HG02678 (cell line): Measurements from ENCODE around the gene AGRN.
"Not testable (repeated sequence)": the region's sequence is repeated elsewhere in the genome, so short reads cannot be mapped to it uniquely, and the experiment has no call there.

Source experiments
- ATAC-seq: cut with Tn5 transposase; IDR thresholded peaks from one replicate; pipeline ENCODE4 v1.9.1; 2021; ENCODE audit warnings: mild to moderate bottlenecking, moderate library complexity; ENCODE audit not compliant: unreplicated experiment

Gene AGRN

DNA sequence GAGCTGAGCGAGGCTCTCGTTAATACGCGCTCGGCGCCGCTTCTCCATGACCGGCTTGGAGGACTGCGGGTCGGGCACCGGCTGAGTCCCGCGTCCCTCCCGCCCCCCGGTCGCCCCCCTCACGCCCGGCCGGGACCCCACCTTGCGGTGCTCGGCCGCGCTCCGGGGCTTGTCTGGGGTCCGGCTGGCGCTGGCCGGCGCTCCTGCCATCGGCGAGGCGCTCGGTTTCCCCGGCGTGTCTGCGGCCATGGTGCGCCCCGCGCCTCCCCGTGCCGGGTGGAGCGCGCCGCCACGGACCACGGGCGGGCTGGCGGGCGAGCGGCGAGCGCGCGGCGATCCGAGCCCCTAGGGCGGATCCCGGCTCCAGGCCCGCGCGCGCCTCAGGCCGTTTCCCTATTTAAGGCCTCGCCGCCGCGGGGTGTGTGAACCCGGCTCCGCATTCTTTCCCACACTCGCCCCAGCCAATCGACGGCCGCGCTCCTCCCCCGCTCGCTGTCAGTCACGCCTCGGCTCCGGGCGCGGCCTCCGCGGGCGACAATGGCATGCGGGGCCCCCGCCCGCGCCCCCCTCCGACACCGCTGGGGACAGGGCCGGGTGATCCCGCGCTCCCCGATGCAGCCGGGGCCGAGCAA, 20.1 kb upstream of the AGRN start, which contains the start of gene HES4:
Gene HES4, minus strand, starts transcription at position 373 of the 632 bp plus-strand sequence. Its CDS starts 124 bp downstream, at position 249.
- peak; percentile 54 for ATAC-seq

DNA sequence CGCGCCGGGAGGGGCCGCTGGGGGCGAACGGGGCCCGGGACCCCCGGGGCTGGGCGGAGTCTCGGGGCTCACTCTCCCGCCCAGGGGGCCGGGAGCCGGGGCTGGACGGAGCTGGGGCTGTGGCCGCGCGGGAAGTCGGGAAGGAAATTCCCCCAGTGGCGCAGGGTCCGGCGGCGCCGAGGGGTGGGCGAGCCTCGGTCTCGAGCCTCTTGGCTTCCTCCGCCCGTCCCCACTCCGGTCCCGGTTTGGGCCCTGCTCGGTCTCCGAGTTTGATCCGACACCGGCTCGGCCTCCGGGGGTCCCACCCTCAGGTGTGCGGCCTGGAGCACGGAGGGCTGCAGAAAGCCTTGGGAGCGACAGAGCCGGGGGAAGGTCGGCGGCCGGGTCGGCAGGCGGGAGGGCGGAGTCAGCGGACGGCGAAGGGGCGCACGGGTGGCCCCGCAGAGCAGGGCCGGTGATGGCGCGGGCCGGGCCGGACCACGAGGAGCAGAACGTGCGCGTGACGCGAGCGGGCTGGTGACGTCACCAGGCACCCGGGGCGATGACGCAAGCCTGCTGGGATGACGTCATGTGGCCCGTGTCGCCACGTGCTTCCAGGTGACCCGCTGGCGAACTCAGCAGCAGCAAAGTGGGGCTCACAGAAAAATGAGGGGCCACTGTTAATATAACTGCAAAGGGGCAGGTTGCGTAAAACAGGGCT, 19.4 kb upstream of the AGRN start:
- peak; percentile 20 for ATAC-seq

DNA sequence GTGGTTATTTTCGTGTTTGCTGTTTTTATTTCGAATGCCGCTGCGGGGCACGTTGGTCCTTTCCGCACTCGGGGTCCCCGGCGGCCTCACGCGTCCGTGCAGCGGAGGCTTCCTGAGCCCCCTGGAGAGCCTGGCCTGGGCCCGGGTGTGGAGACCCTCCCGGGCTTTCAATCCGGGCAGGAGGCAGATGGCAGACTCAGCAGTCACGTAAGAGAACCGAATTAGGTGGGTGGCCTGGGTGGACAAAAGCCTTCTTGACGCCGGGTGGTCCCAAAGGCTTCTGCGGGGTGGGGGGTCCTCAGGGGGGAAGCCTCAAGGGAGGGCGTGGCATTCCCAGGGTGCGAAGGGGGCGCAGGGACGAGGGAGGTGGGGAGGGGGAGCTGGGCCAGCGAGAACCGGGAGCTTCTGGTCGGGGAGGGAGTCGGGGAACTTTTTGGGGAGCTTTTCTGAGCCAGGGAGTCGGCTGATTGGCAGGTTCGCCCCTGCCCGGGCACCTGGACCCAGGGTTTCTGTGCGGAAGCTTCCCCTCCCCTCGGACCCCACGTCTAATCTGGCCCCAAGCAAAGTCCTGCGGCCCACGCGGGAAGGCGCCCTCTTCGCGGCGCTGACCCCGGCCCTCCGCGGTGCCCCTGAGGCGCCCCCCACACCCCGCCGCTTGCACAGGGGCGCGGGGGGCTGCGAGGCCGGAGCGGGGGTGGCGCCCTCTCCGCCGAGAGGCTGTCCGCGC, 18.7 kb upstream of the AGRN start:
- ATAC-seq, result no peak

DNA sequence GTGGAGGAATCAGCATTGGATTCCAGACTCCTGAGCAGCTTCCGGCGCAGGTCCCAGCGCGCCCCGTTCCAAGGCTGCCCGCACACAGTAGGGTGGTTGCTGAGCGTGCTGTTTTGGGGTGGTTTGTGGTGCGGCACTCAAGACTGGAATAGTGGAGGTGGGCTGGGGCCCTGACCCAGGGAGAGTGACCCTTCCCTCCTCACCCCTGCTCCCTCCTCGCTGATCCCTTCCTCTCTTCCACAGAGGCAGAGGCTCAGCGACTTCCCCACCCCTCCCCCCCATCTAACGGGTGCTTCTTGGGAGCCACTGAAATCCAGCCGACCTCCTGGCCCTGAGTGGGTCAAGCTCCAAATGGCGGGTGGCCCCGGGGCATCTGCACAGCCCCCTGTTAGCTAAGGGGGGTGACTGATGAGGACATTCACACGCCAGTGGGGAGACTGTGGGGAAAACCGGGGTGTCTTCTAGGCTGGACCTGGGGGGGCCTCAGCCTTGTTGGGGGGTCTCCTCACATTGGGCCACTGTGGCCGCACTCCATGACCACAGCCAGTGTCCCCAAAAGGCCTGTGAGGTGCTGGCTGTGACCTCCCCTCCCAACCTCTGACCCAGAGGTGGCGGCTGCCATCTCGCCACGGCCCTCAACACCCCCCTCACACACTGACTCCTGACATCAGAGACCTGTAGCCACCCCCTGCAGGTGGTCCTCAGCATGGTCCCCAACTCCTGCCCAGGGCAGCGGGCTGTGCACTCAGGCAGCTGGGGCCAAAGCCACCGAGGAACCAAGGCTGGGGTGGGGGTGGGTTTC, 16.1 kb upstream of the AGRN start:
- ATAC-seq, result no peak

DNA sequence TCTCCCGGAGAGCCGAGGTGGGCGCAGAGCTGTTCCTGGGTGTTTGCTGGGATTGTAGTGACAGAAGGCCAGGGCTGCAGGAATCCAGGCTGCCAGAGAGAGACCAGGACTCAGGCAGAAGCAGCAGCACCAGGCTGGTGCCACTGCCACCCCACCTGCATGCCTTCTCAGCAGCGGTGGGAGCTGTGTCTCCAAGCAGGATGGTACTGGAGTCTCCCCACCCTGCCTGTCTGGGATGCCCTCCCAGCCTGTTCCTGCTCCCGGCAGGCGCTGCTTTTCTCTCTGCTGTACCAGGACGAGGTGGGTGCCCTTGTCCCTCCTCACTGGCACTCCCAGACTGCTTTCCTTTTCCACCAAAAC, 15.5 kb upstream of the AGRN start:
- no peak for ATAC-seq

DNA sequence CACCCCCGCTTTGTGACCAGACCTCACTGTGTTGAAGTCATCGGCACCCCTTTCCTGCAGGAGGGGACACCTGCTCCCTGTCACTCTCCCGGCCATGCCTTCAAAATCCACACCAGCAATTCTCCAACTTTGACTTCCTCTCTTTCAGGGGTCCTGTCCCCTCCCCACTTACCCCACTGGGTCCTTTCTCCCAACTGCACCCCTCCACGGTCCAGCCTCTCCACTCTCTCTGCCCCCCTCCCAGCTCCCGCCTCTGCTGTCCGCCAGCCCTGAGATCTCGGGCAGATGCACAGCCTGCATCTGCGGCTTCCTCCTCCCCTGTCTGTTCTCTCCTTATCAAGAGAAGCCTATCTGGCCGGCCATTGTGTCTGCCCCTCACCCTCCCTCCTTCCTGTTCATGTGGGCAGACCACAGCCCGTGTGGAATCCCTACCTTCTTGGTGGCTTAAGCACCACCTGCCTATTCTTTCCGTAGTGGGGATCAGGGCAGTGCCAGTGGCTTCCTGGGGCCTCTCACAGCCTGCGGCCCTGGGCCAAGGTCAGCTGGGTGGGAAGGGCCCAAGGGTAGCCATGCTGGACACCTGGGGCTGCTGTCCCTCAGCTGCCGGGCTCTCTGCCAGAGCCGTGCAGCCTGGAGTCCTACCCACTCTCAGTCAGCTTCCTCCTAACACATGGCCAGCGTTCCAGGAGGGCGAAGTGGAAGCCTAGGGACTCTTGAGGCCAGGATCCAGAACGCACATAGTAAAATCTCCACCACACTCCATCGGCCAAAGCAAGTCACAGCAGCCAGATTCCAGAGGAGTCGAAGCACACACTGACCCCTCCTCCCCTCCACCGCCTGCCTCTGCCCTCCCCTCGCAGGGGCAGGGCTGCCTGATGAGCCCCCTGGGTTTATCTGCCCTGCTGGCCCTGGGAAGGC, 14.9 kb upstream of the AGRN start:
- ATAC-seq, result no peak

DNA sequence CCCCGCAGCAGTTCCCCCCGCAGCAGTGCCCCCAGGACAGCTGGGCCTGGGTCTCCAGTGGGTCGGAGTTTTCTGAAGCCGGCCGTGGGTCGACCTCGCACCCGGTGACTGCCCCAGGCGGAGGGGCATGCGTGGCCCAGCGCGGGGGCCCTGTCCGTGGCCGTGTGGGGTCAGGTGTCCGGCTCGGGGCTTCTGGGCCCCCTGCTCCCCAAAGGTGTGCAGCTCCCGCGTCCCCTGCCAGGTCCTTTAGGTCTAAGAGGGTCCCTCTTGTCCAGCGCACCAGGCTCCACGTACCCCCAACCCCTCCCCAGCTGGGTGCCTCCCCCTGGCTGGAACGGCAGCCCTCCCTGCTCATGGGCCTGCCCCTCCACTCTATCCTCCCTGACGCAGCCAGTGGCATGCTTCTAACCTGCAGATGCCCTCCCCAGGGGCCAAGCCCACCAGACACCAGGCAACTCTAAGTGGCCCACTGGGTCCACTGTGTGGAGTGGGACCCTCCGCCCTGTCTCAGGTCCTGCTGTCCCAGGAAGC, 14.1 kb upstream of the AGRN start:
- ATAC-seq, result no peak

DNA sequence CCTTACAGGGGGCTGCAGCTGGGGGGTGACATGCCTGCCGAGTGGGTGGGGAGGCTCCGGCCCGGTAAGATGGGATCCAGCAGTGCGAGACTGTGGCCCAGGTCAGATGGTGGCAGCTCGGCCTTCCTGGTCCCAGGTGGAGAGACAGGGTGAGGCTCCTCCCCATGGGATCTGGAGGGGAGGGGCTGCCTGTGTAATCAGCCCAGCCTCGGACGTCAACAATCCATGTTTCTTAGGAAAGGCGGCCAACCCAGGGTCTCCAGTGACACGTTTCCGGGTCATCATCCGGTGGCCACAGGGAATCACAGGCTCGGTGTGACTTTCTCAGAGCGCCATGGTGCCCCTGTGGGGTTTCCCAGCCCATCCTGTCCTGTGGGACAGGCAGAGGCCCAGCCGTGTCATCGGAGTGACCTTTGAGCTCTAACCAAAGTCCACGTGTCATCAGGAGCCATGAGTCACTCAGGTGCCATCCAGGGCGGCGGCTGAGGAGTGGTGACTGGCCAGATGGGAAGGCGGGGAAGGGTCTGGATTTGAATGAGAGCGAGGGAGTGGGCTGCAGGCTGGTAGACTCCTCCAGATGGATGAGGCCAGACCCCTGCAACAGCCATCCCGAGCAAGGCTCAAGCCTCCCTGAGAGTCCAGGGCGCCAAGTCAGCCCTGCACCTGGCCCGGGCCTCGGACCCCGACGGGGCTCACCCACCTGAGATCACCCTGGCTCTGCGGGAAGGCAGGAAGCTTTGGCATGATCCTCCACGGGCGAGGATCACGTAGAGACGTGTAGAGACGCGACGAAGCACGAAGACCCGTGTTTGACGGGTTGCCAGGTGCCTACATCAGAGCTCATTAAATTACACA, 13.4 kb upstream of the AGRN start:
- no peak for ATAC-seq

DNA sequence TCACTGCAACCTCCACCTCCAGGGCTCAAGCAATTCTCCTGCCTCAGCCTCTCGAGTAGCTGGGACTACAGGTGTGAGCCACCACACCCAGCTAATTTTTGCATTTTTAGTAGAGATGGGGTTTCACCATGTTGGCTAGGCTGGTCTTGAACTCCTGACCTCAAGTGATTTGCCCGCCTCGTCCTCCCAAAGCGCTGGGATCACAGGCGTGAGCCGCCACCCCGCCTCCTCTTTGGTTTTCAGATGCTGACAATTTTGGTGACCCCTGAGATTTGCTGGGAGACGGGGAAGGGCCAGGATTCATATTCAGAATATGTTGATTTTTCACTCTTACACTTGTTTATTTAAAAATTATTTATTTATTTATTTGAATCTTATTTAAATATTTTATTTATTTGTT, 9.8 kb upstream of the AGRN start:
- not testable (repeated sequence) for ATAC-seq

DNA sequence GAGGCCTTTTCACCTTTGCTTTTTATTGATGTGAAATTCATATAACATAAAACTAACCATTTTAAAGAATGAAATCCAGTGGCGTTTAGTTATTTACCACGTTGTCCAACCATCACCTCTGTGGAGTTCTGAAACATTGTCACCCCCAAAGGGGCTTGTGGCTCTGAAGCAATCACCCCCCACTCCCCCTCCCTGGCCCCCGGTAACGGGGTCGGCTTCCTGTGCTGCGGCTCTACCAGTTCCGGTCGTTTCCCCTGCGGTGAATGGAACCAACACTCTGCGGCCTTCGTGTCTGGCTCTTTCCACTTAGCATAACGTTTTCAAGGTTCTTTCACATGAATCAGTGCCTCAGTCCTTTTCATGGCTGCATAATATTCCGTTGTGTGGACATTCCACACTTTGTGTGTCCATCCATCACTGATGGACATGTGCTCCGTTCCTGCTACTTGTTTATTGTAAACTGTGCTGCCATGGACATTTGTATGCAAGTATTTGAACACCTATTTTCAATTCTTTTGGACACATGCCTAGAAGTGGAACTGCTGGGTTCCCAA, 8.4 kb upstream of the AGRN start:
- ATAC-seq, result no peak

DNA sequence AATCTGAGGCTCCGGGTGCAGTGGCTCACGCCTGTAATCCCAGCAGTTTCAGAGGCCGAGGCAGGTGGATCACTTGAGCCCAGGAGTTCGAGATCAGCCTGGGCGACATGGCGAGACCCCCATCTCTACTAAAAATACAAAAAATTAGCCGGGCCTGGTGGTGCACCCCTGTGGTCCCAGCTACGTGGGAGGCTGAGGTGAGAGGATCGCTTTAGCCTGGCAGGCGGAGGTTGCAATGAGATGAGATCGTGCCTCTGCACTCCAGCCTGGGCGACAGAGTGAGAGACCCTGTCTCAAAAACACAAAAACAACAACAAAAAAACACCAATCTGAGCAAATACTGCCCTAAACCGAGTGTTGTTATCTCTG, 7.2 kb upstream of the AGRN start:
- ATAC-seq, result not testable (repeated sequence)

DNA sequence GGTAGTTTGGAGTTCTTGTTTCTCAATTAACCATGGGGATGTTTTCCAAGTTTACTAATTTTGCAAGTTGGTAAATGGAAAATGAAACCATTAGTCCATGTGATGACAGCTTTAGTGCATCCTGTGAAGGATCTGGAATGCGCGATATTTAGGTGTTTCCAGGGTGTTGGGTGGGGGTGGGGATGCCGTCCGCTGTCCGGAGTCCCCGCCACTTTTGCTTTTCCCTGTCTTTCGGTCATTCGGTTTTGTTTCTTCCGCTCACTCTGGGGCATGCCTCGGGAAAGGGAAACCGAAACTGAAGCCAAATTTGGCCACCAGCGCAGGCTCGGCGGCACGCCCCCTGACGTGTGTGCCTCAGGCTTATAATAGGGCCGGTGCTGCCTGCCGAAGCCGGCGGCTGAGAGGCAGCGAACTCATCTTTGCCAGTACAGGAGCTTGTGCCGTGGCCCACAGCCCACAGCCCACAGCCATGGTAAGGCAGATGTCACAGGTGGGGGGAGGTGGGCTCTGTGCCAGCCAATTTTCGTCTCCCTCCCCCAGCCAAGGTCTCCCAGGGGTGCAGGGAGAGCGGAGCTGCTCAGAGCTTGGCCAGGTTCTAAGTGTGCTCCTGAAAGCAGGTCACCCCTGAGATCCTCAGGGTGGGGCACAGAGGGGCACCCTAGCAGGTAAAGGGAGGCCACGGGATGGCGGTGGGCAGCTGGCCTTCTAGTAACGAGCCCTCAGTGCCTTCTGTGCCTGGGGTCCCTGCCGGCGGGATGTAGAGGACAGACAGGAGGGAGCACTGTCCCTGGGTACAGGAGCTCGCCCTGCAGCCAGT, 6.6 kb upstream of the AGRN start, which contains the start of gene ISG15:
Gene ISG15, plus strand, starts transcription at position 393 of the 817 bp plus-strand sequence. Its CDS starts 77 bp downstream, at position 470.
- ATAC-seq, result peak; percentile 81

DNA sequence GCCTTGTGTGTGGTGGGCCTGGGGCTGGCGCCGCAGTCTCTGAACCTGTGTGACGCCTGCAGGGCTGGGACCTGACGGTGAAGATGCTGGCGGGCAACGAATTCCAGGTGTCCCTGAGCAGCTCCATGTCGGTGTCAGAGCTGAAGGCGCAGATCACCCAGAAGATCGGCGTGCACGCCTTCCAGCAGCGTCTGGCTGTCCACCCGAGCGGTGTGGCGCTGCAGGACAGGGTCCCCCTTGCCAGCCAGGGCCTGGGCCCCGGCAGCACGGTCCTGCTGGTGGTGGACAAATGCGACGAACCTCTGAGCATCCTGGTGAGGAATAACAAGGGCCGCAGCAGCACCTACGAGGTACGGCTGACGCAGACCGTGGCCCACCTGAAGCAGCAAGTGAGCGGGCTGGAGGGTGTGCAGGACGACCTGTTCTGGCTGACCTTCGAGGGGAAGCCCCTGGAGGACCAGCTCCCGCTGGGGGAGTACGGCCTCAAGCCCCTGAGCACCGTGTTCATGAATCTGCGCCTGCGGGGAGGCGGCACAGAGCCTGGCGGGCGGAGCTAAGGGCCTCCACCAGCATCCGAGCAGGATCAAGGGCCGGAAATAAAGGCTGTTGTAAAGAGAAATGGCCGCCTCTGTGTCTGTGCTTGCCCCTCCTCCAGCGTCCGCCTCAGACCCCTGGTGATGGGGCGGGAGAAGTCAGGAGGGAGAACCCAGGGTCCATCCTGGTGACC, 5.8 kb upstream of the AGRN start:
- ATAC-seq, result peak; percentile 18

DNA sequence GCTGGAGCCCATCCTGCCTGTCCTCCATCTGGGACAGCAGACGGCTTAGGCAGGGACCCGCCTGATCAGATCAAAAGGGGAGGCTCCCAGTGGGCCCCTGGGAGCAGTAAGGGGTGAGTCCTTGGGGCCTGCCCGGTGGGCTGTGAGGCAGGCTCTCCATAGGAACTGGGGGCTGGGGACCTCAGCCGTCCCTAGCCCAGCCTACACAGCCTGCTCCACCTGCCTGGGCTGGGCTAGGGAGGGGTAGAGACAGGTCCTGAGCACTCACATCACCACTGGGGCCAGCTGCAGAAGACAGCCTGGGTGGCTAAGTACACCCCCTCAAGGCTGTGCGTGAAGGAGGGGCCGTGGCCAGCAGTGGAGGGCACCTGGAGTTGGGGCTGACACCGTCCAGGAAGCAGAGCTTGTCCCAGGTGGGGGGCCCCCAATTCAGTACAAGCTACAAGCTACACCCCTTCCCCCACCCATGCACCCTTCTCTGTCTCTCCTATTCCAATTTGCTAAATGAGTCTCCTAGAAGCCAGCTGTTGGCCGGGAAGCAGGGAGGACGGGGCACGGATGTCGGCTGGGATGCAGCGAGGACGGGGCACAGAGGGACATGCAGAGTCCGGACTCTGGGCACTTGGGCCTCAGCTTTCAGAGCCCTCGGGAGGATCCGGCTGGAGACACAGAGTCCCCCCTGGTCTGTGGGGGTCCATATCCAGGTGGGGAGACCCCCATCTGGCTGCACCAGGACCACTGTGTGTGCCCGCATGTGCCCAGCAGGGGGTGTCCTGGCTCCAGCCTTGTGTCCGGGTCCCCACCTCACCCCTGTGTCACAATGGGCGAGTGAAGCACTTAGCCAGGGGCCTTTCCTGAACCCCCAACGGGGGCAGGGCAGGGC, 4.9 kb upstream of the AGRN start:
- no peak for ATAC-seq

DNA sequence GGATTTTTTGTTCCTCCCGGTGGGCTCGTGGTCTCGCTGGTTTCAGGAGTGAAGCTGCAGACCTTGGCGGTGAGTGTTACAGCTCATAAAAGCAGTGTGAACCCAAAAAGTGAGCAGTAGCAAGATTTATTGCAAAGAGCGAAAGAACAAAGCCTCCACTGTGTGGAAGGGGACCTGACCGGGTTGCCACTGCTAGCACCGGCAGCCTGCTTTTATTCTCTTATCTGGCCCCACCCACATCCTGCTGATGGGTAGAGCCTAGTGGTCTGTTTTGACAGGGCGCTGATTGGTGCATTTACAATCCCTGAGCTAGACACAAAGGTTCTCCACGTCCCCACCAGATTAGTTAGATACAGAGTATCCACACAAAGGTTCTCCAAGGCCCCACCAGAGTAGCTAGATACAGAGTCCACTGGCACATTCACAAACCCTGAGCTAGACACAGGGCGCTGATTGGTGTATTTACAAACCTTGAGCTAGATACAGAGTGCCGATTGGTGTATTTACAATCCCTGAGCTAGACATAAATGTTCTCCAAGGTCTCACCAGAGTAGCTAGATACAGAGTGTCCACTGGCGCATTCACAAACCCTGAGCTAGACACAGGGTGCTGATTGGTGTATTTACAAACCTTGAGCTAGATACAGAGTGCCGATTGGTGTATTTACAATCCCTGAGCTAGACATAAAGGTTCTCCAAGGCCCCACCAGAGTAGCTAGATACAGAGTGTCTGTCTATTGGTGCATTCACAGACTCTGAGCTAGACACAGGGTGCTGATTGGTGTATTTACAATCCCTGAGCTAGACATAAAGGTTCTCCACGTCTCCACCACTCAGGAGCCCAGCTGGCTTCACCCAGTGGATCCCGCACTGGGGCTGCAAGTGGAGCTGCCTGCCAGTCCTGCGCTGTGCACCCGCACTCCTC, 2.3 kb upstream of the AGRN start:
- ATAC-seq, result not testable (repeated sequence)
